HFF-Myc (cell line): Measurements from ENCODE around the gene NUP155.
"Not testable (repeated sequence)": the region's sequence is repeated elsewhere in the genome, so short reads cannot be mapped to it uniquely, and the experiment has no call there.

Source experiments
- DNase-seq: peaks from one replicate; pipeline ENCODE4 v3.0.0-alpha.2; 2011; ENCODE audit warnings: low read depth; ENCODE audit errors: extremely low read depth
- H3K4me3 ChIP-seq: replicated peaks from 2 replicates; pipeline ENCODE4 v1.5.1; 2011; ENCODE audit warnings: low read depth, mild to moderate bottlenecking, control low read depth, low read length
- TF ChIP-seq, protein P1 (sequence below): IDR thresholded peaks from 2 replicates; pipeline ENCODE4 v1.5.1; 2012; ENCODE audit warnings: mild to moderate bottlenecking, low read depth, low read length, control low read depth; ENCODE audit errors: missing control alignments

The NUP155 gene

DNA sequence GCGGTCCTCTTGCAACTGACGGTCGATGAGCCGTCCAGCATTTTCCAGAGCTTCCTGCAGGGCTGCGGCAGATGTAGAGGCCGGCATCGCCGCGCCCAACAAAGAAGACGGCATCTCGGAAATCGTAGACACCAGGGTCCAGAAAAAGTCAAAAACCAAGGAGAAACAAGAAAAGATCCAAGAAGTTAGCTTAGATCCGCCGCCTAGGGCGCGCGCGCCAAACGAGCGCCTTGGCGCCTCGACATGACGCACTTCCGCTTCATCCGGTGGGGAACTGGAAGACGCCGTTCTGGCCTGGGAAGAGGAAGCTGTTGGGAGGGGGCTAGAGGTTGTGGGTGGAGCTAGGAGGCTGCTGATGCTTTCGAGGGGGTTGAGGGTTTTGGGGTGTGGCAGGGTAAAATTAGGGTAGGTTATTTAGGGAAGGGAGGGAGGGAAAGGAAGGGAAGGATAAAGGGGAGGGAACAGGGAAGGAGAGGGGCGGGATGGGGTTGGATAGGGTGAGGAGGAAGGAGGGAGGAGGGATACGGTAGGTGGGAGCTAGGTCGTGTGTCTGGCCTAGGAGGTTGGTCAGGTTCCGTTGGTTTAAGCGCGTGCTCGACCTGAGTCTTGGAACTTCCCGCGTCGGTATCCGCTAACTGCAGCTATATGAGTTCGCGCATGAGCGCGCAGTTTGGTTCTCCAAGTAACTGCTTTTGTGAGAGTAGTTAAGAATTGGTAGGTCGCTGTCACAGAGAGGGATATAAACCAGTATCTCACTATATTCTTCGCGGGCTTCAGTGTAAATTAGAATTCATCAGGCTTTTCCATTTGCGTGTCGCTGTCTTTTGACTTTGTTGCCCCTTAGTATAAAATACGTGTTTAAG is at the start of gene NUP155:
Gene NUP155 (minus strand): TSS at position 243 of the 863 bp plus-strand sequence. CDS start 129 bp downstream, at position 114.
- peak; percentile 95 for DNase-seq
- peak within 1 kb of the TSS; percentile 95 for H3K4me3 ChIP-seq
- TF ChIP-seq, protein P1, sequence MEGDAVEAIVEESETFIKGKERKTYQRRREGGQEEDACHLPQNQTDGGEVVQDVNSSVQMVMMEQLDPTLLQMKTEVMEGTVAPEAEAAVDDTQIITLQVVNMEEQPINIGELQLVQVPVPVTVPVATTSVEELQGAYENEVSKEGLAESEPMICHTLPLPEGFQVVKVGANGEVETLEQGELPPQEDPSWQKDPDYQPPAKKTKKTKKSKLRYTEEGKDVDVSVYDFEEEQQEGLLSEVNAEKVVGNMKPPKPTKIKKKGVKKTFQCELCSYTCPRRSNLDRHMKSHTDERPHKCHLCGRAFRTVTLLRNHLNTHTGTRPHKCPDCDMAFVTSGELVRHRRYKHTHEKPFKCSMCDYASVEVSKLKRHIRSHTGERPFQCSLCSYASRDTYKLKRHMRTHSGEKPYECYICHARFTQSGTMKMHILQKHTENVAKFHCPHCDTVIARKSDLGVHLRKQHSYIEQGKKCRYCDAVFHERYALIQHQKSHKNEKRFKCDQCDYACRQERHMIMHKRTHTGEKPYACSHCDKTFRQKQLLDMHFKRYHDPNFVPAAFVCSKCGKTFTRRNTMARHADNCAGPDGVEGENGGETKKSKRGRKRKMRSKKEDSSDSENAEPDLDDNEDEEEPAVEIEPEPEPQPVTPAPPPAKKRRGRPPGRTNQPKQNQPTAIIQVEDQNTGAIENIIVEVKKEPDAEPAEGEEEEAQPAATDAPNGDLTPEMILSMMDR: no peak

DNA sequence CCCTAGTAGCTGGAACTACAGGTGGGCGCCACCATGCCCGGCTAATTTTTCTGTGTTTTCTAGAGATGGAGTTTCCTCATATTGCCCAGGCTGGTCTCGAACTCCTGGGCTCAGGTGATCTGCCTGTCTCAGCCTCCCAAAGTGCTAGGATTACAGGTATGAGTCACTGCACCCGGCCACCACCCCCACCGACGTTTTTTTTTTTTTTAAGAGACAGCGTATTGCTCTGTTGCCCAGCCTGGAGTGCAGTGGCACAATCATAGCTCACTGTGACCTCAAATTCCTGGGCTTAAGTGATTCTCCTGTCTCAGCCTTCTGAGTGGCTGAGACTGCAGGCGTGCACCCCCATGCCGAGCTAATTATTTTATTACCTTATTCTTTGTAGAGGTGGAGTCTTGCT is 46.4 kb upstream of the NUP155 start:
- no peak overlapping the region for H3K4me3 ChIP-seq
- no peak for DNase-seq
- TF ChIP-seq, protein P1: no peak

DNA sequence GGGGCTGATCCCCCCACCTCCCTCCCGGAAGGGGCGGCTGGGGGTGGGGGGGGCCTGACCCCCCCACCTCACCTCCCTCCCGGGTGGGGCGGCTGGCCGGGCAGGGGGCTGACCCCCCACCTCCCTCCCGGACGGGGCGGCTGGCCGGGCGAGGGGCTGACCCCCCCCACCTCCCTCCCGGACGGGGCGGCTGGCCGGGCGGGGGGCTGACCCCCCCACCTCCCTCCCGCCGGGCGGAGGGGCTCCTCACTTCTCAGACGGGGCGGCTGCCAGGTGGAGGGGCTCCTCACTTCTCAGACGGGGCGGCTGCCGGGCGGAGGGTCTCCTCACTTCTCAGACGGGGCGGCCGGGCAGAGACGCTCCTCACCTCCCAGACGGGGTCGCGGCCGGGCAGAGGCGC is 44.5 kb upstream of the NUP155 start:
- not testable (repeated sequence) for H3K4me3 ChIP-seq, DNase-seq

- DNase-seq: no peak
- H3K4me3 ChIP-seq: no peak overlapping the region
- TF ChIP-seq, protein P1: no peak
Observed at GRCh38 chr5:37412515-37412914, 41.6 kb upstream of the NUP155 start.

DNA sequence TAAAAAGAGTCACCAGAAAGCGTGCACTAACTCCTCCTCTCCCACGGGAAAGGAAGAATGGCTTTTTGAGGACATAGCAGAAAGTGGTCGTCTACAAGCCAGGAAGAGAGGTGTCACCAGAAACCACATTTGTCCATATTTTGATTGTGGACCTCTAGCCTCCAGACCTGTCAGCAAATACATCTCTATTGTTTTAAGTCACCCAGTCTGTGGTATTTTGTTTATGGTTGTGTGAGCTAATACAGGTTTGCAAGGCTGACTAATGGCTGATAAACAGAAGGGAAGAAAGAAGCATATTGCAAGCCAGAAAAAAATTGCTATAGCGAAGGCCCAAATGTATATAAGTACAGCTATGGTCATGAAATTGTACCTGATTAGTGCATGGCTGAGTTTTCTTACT is 29.6 kb upstream of the NUP155 start:
- no peak overlapping the region for H3K4me3 ChIP-seq
- TF ChIP-seq, protein P1: no peak
- DNase-seq: no peak

DNA sequence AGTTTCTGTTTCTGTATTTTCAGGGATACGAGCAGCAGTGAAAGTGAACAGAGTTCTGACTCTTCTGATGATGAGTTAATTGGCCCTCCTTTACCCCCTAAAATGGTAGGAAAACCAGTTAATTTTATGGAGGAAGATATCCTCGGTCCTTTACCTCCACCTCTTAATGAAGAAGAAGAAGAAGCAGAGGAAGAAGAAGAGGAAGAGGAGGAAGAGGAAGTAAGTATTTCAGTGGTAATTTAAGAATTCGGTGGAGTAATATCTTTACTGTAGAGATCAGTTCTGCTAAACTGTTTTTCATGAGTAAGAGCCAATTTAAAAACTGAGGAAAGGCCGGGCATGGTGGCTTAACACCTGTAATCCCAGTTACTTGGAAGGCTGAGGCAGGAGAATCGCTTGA is 25.4 kb upstream of the NUP155 start:
- DNase-seq: no peak
- TF ChIP-seq, protein P1: no peak
- H3K4me3 ChIP-seq: no peak overlapping the region

DNA sequence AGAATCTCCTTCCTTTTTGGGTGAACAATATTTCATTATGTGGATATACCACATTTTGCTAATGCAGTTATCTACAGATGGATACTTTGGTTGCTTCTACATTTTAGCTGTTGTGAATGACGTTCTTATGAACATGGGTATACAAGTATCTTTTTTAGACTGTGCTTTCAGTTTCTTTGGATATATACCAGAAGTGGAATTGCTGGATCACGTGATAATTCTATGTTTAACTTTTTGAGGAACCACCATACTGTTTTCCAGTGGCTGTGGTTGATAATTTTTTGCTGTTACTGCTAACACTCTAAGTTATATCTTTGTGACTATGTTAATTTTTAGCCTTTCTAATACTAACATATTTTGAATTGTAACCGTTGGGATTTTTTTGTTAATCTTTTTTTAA is 20.7 kb upstream of the NUP155 start:
- TF ChIP-seq, protein P1: no peak
- no peak for DNase-seq
- no peak overlapping the region for H3K4me3 ChIP-seq
